Endothelial cell of umbilical vein (primary cell): ENCODE measurements around the gene CCDC116. TPM values are rescaled to one million over a fixed set of nuclear protein-coding genes. Genes with fewer than 3 reads are reported as not detected.

Experiments used
- BruUV-seq: library from RNA; stranded (reverse); fragments of 400-500 nt; replicated peaks from 2 replicates; lab custom pipeline; 2021; lab: Mats Ljungman, UMichigan
- CTCF ChIA-PET: fragments of 300-600, 350-600 bp; sonication (Branson Sonifier 250); formaldehyde crosslinking; loops from one replicate; lab custom pipeline; 2021; ENCODE audit warnings: antibody characterized with exemption, inconsistent platforms; lab: Charles Lee
- POLR2A ChIA-PET: fragments of 300-600, 350-600 bp; sonication (Branson Sonifier 250); formaldehyde crosslinking; loops from one replicate; lab custom pipeline; 2021; ENCODE audit warnings: antibody characterized with exemption, inconsistent platforms; lab: Charles Lee
- DNase-seq: peaks from one replicate; pipeline ENCODE4 v3.0.0-alpha.2; 2011; ENCODE audit warnings: low read depth, low spot score
- FAIRE-seq: peaks from 2 replicates; lab custom pipeline; 2011; peaks lifted over from hg19 to GRCh38; lab: Jason Lieb, UNC
- H2AFZ ChIP-seq: 2 replicates; pipeline ENCODE4 v1.6.0; 2012; ENCODE audit warnings: low read depth, low read length, control low read depth, inconsistent platforms
- H3K27ac ChIP-seq: 2 replicates; pipeline ENCODE4 v1.5.1; 2011; ENCODE audit warnings: low read depth, mild to moderate bottlenecking, control low read depth, low read length, moderate library complexity; ENCODE audit not compliant: insufficient read depth
- H3K27me3 ChIP-seq, 2 experiments: 2 replicates each; pipeline versions ENCODE4 v1.6.0 to v1.6.1; 2011; ENCODE audit warnings: low read length in 2 of 2, mixed read lengths in 1 of 2; ENCODE audit not compliant: control insufficient read depth in 2 of 2, insufficient read depth in 2 of 2
- H3K36me3 ChIP-seq, 2 experiments: 2 replicates in 1 of 2; 3 replicates in 1 of 2; pipeline ENCODE4 v1.5.1; 2011; ENCODE audit warnings: low read length in 2 of 2, mild to moderate bottlenecking in 1 of 2, moderate library complexity in 1 of 2; ENCODE audit not compliant: control insufficient read depth in 2 of 2, insufficient read depth in 2 of 2; ENCODE audit errors: extremely low read depth in 1 of 2
- H3K4me1 ChIP-seq: 3 replicates; pipeline ENCODE4 v1.5.1; 2011; ENCODE audit warnings: mild to moderate bottlenecking, low read length; ENCODE audit not compliant: control insufficient read depth, insufficient read depth; ENCODE audit errors: extremely low read depth
- H3K4me2 ChIP-seq: 2 replicates; pipeline ENCODE4 v1.6.1; 2011; ENCODE audit warnings: low read length, control low read depth, mixed read lengths; ENCODE audit not compliant: insufficient read depth
- H3K4me3 ChIP-seq, 3 experiments: fragments of 200-600 bp in 1 of 3; sonication (generic), shearing (Covaris generic) in 1 of 3; replicated peaks in 1 of 3; 2 replicates each; pipeline ENCODE4 v1.5.1; 2011 to 2016; ENCODE audit warnings: control low read depth in 3 of 3, low read length in 3 of 3, mild to moderate bottlenecking in 2 of 3, inconsistent platforms in 1 of 3, low read depth in 1 of 3, moderate library complexity in 1 of 3; ENCODE audit not compliant: insufficient read depth in 1 of 3
- H3K79me2 ChIP-seq: 2 replicates; pipeline ENCODE4 v1.6.0; 2012; ENCODE audit warnings: low read length, inconsistent platforms; ENCODE audit not compliant: control insufficient read depth, insufficient read depth
- H3K9ac ChIP-seq: replicated peaks from 2 replicates; pipeline ENCODE3; 2011; ENCODE audit warnings: low read length, control low read depth; ENCODE audit not compliant: insufficient read depth; ENCODE audit errors: extremely low read depth
- H3K9me1 ChIP-seq: replicated peaks from 3 replicates; pipeline ENCODE4 v1.6.0; 2011; ENCODE audit warnings: mild to moderate bottlenecking, low read length; ENCODE audit not compliant: control insufficient read depth, insufficient read depth; ENCODE audit errors: extremely low read depth
- H3K9me3 ChIP-seq: replicated peaks from 2 replicates; pipeline ENCODE4 v1.5.1; 2012; ENCODE audit warnings: low read length, inconsistent platforms; ENCODE audit not compliant: control insufficient read depth, insufficient read depth
- H4K20me1 ChIP-seq: replicated peaks from 2 replicates; pipeline ENCODE3; 2011; ENCODE audit warnings: mild to moderate bottlenecking, low read length; ENCODE audit not compliant: control insufficient read depth, insufficient read depth; ENCODE audit errors: extremely low read depth
- CTCF ChIP-seq, 2 donors: IDR thresholded peaks; 1 replicate in 1 of 2; 2 replicates in 1 of 2; pipeline ENCODE4 v1.5.1; 2011; ENCODE audit warnings: low read length in 2 of 2, mild to moderate bottlenecking in 2 of 2, moderate library complexity in 2 of 2, control low read depth in 1 of 2, inconsistent platforms in 1 of 2, low read depth in 1 of 2; ENCODE audit not compliant: insufficient read depth in 1 of 2; ENCODE audit errors: extremely low read depth in 1 of 2
- FOS ChIP-seq: IDR thresholded peaks from 2 replicates; pipeline ENCODE4 v1.6.1; 2011; ENCODE audit warnings: mild to moderate bottlenecking, low read length, moderate library complexity, borderline replicate concordance; ENCODE audit not compliant: insufficient read depth
- JUN ChIP-seq: IDR thresholded peaks from 2 replicates; pipeline ENCODE4 v1.6.1; 2011; ENCODE audit warnings: borderline replicate concordance, low read depth; ENCODE audit not compliant: insufficient read length, insufficient read depth
- MAX ChIP-seq: IDR thresholded peaks from 2 replicates; pipeline ENCODE4 v1.6.1; 2011; ENCODE audit not compliant: insufficient read depth, insufficient read length
- MYC ChIP-seq: IDR thresholded peaks from one replicate; pipeline ENCODE4 v1.6.1; 2011; ENCODE audit warnings: mild to moderate bottlenecking, low read depth, low read length
- POLR2A ChIP-seq: IDR thresholded peaks from 2 replicates; pipeline ENCODE4 v1.6.1; 2012; ENCODE audit warnings: low read depth, mild to moderate bottlenecking, control low read depth, low read length
- POLR2AphosphoS5 ChIP-seq: IDR thresholded peaks from 2 replicates; pipeline ENCODE4 v1.6.1; 2012; ENCODE audit warnings: low read depth, mild to moderate bottlenecking, control low read depth, low read length, moderate library complexity; ENCODE audit not compliant: insufficient read depth
- dilution Hi-C: fragments of 300-500 bp; cut with MboI; formaldehyde crosslinking; loops from one replicate; pipeline ENCODE4 v1.15.0; 2019; ENCODE audit warnings: low sequenced_read_pairs; ENCODE audit not compliant: extremely low pct_ligation_motif_present
- intact Hi-C: fragments of 100-400 bp; cut with micrococcal nuclease; formaldehyde crosslinking; loops from one replicate; pipeline ENCODE4 v1.10.0; 2022
- polyA plus RNA-seq, 4 experiments: library from polyadenylated mRNA; depleted of rRNA in 3 of 4; stranded (reverse) in 3 of 4; unstranded in 1 of 4; fragments of >200 nt; gene quantifications; 2 replicates each; pipeline versions ENCODE4 v1.2.1 to v1.2.3, GENCODE V29; 2011 to 2012; ENCODE audit warnings: missing spikeins in 1 of 4
- total RNA-seq: library from RNA; stranded (reverse); gene quantifications from 2 replicates; pipeline ENCODE4 v1.2.3, GENCODE V29; 2021

CCDC116 gene
- total and polyA plus RNA-seq, 2 donors (not counting 3 experiments of a cell fraction or from before 2014, with no cell fraction given), result 0.21 to 0.33 TPM

DNA sequence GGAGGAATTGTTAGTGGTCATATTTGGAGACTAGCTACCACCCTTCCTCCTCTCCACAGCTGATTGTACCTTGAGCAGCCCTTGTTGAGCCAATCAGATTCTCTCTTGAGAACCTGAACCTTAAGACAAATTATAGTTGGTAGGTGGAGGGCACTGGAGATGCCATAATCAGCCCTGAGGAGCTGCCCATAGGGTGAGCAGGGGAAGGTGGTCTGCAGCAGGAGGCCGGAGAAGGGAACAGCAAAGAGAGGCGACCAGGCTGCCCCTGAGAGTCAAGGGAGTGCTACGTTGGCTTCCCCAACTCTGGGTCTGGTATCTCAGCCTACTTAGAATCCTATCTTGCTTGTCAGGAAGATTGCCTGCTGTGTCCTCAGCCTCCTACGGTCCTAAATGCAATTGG, 6.8 kb downstream of the CCDC116 start:
- FAIRE-seq (no peak), DNase-seq (no peak)
- TF ChIP-seq POLR2A, result no peak
- TF ChIP-seq CTCF (IDR thresholded peaks at IDR 0.05; ENCODE audit: extremely low read depth in 1 of 2, insufficient read depth in 1 of 2, low read depth in 1 of 2, low read length in 2 of 2), result no peak
- no peak for TF ChIP-seq POLR2AphosphoS5
- TF ChIP-seq MYC, result no peak
- no peak for TF ChIP-seq MAX
- TF ChIP-seq JUN, result no peak
- no peak for TF ChIP-seq FOS
- H3K36me3 ChIP-seq, result peaks cover 0 to 6% of the 10 kb centered on the region in 2 experiments
- no peaks in the 10 kb centered on the region for H4K20me1 ChIP-seq
- H3K4me1 ChIP-seq, result peaks cover 14% of the 10 kb centered on the region
- BruUV-seq, result no TSS peak
- ChIA-PET POLR2A (no interaction called here), CTCF (interaction anchor here (1.4 kb wide), 1 partner anchor 10 kb away, joined by 4 read pairs; no protein-coding TSS in a partner anchor)
- H3K9me1 ChIP-seq, result no peaks in the 10 kb centered on the region
- H3K4me3 ChIP-seq, result no peak overlapping the region
- no peak overlapping the region for H3K4me2 ChIP-seq
- H3K27ac ChIP-seq, result no peak overlapping the region
- H3K9me3 ChIP-seq, result no peaks in the 10 kb centered on the region
- intact Hi-C loops, result no loop called here
- dilution Hi-C loops, result no loop called here
- H3K9ac ChIP-seq, result no peak overlapping the region
- peaks cover 17% of the 10 kb centered on the region for H3K79me2 ChIP-seq
- no peak overlapping the region for H2AFZ ChIP-seq
- no peaks in the 10 kb centered on the region for H3K27me3 ChIP-seq
